Epithelial cell of esophagus (primary cell): ENCODE results near the gene FLNC.

Experiments
- DNase-seq: peaks from one replicate; pipeline ENCODE4 v3.0.0; 2010; ENCODE audit warnings: low read depth
- H3K4me3 ChIP-seq: 2 replicates; pipeline ENCODE4 v1.5.1; 2011; ENCODE audit warnings: mild to moderate bottlenecking, low read length, control low read depth
- TF ChIP-seq, protein P1 (sequence below): IDR thresholded peaks from 2 replicates; pipeline ENCODE4 v1.5.1; 2011; ENCODE audit warnings: low read depth, mild to moderate bottlenecking, low read length, control low read depth, inconsistent platforms; ENCODE audit not compliant: insufficient read depth; ENCODE audit errors: missing control alignments

Gene FLNC

GRCh38 chr7:128891110-128891941, 61.1 kb downstream of the FLNC start:
- TF ChIP-seq, protein P1, sequence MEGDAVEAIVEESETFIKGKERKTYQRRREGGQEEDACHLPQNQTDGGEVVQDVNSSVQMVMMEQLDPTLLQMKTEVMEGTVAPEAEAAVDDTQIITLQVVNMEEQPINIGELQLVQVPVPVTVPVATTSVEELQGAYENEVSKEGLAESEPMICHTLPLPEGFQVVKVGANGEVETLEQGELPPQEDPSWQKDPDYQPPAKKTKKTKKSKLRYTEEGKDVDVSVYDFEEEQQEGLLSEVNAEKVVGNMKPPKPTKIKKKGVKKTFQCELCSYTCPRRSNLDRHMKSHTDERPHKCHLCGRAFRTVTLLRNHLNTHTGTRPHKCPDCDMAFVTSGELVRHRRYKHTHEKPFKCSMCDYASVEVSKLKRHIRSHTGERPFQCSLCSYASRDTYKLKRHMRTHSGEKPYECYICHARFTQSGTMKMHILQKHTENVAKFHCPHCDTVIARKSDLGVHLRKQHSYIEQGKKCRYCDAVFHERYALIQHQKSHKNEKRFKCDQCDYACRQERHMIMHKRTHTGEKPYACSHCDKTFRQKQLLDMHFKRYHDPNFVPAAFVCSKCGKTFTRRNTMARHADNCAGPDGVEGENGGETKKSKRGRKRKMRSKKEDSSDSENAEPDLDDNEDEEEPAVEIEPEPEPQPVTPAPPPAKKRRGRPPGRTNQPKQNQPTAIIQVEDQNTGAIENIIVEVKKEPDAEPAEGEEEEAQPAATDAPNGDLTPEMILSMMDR = no peak
- peak; percentile 47 for DNase-seq
- peak overlapping the region; percentile 27 for H3K4me3 ChIP-seq

GRCh38 chr7:128891942-128892269, 61.7 kb downstream of the FLNC start:
- H3K4me3 ChIP-seq = no peak overlapping the region
- peak; percentile 37 for DNase-seq
- TF ChIP-seq, protein P1 = no peak

DNA sequence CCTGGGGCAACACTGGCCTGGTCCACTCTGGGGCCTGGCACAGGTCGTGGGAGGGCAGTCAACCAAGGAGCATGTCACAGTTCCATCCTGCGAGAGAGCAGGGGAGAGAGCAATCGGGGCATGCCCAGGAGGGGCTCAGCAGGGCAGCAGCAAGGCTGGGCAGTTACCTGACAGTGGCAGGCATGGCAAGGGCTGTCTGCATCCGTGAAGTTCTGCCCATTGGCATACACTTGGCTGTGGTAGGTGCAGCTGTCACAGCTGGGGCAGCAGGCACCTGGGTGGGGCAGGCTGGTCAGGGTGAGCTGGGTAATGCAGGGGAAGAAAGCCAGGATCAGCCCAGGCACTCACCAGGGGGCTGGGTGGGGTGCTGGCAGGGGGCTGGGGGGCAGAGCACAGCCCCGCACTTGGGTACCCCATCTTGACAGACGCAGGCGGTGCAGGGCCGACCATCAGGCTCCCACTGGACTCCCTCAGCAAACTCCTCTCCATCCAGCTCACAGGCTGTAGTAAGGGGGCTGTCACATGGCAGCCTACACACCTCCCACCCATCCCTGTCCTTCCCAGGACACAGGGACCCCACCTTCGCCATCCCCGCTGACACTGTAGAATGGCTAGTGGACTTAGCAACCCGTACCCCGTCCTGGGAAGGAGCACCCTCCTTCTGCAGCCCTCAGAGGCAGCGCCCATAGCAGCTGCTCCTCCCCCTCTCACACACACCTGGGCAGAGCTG, 62.5 kb downstream of the FLNC start:
- DNase-seq = no peak
- no peak overlapping the region for H3K4me3 ChIP-seq
- TF ChIP-seq, protein P1 = no peak

DNA sequence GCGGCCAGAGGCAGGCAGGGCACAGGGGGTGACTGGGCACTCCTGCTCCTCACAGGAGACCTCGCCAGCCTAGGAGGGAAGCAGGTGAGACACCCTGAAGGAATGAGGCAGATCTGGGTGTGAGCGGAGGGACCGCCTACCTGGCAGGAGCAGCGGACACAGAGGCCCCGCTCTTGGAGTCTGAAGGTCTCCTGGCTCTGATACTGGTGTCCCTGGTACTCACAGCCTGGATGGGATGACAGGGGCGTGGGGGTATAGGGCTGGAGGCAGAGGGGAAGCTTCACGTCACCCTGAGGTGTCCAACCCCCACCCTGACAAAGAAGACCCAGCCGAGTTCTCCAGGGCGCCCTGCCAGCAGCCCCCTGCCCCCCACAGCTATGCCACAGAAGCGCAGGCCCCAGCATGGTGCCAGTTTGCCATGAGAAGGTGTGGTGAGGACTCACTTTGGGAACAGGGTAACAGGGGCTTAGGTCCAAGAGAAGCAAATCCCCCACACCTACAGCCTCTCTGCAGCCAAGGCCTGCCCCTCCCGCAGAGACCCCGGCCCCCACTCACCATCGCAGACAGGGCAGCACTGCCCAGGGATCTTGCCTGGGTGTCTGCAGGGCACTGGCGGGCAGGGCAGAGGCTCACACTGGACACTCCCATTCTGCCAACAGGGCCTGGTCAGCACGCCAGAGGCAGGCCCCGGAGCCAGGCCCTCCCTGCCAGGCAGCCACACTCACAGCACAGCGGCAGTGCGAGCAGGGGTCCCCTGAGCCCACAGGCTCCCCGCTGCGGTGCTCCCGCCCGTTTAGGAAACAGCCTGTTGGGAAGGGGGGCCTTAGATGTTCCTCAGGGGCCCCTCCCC, 63.3 kb downstream of the FLNC start:
- no peak overlapping the region for H3K4me3 ChIP-seq
- DNase-seq = peak; percentile 91
- TF ChIP-seq, protein P1 = no peak

- DNase-seq = no peak
- H3K4me3 ChIP-seq = no peak overlapping the region
- TF ChIP-seq, protein P1 = no peak
These were observed 63.9 kb downstream of the FLNC start for GRCh38 chr7:128894101-128894440.

DNA sequence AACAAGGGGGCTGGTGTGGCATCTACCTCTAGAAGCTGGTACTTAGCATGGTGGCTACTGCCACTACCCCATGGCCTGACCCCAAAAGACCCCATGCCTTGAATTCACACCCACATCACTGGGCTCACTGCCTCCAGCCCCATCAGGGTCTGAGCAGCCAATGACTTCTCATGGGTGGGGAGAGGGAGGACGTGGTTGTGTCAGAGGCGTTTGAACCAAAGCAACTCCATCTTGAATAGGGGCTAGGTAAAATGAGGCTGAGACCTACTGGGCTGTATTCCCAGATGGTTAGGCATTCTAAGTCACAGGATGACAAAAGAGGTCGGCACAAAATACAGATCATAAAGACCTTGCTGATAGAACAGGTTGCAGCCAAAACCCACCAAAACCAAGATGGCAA, 65.1 kb downstream of the FLNC start:
- TF ChIP-seq, protein P1 = no peak
- DNase-seq = no peak
- H3K4me3 ChIP-seq = no peak overlapping the region
